ENCODE data around the gene TFAM. TPM values are rescaled to one million over a fixed set of nuclear protein-coding genes. Genes with fewer than 3 reads are reported as not detected.

TFAM gene
- total and polyA plus RNA-seq, 2 experiments from 2014 or later: 21.0 to 46.4 TPM

- no peak for TF ChIP-seq CTCF (IDR thresholded peaks at IDR 0.05; ENCODE audit: low read depth, low read length)
- Histone ChIP-seq H3K36me3 (no peaks in the 10 kb centered on the region), H3K27me3 (no peaks in the 10 kb centered on the region), H3K4me1 (ENCODE audit: low read depth) (no peaks in the 10 kb centered on the region), H3K9me3 (ENCODE audit: low read depth) (no peaks in the 10 kb centered on the region), H3K4me3 (no peak overlapping the region), H3K27ac (no peak overlapping the region)
- DNase-seq (ENCODE audit: low read depth in 1 of 2, low spot score in 1 of 2): no peak
Measured at GRCh38 chr10:58348571-58349033, 36.6 kb upstream of the TFAM start.

GRCh38 chr10:58350023-58350422, 35.2 kb upstream of the TFAM start:
- DNase-seq (ENCODE audit: low read depth in 1 of 2, low spot score in 1 of 2): no peak
- no peak for TF ChIP-seq CTCF (IDR thresholded peaks at IDR 0.05; ENCODE audit: low read depth, low read length)
- H3K9me3 ChIP-seq (ENCODE audit: low read depth): no peaks in the 10 kb centered on the region
- H3K4me1 ChIP-seq (ENCODE audit: low read depth): no peaks in the 10 kb centered on the region
- H3K27ac ChIP-seq: no peak overlapping the region
- H3K4me3 ChIP-seq: no peak overlapping the region
- H3K36me3 ChIP-seq: no peaks in the 10 kb centered on the region
- no peaks in the 10 kb centered on the region for H3K27me3 ChIP-seq

GRCh38 chr10:58350619-58351323, 34.4 kb upstream of the TFAM start:
- H3K36me3 ChIP-seq: no peaks in the 10 kb centered on the region
- no peaks in the 10 kb centered on the region for H3K9me3 ChIP-seq (ENCODE audit: low read depth)
- DNase-seq (ENCODE audit: low read depth in 1 of 2, low spot score in 1 of 2): peak in 1 of 2 donors; percentile 31
- H3K27ac ChIP-seq: no peak overlapping the region
- no peak overlapping the region for H3K4me3 ChIP-seq
- no peaks in the 10 kb centered on the region for H3K27me3 ChIP-seq
- no peaks in the 10 kb centered on the region for H3K4me1 ChIP-seq (ENCODE audit: low read depth)
- TF ChIP-seq CTCF (IDR thresholded peaks at IDR 0.05; ENCODE audit: low read depth, low read length): no peak

- no peaks in the 10 kb centered on the region for H3K27me3 ChIP-seq
- TF ChIP-seq CTCF (IDR thresholded peaks at IDR 0.05; ENCODE audit: low read depth, low read length): no peak
- H3K9me3 ChIP-seq (ENCODE audit: low read depth): no peaks in the 10 kb centered on the region
- no peaks in the 10 kb centered on the region for H3K36me3 ChIP-seq
- H3K4me3 ChIP-seq: no peak overlapping the region
- no peak overlapping the region for H3K27ac ChIP-seq
- no peak for DNase-seq (ENCODE audit: low read depth in 1 of 2, low spot score in 1 of 2)
- H3K4me1 ChIP-seq (ENCODE audit: low read depth): no peaks in the 10 kb centered on the region
Measured at GRCh38 chr10:58351616-58352578, 33.3 kb upstream of the TFAM start.

- H3K9me3 ChIP-seq (ENCODE audit: low read depth): no peaks in the 10 kb centered on the region
- H3K4me3 ChIP-seq: no peak overlapping the region
- no peak overlapping the region for H3K27ac ChIP-seq
- no peaks in the 10 kb centered on the region for H3K36me3 ChIP-seq
- TF ChIP-seq CTCF (IDR thresholded peaks at IDR 0.05; ENCODE audit: low read depth, low read length): no peak
- no peaks in the 10 kb centered on the region for H3K4me1 ChIP-seq (ENCODE audit: low read depth)
- no peaks in the 10 kb centered on the region for H3K27me3 ChIP-seq
- DNase-seq (ENCODE audit: low read depth in 1 of 2, low spot score in 1 of 2): no peak
Measured at GRCh38 chr10:58352956-58353610, 32.1 kb upstream of the TFAM start.
